Uterus (tissue), 2 donors: ENCODE measurements around the gene NECTIN2.

Source experiments
- POLR2A ChIP-seq, 2 donors: fragments of 450-650 bp; IDR thresholded peaks; one replicate each; pipeline ENCODE4 v1.6.1; 2016; ENCODE audit warnings: antibody characterized with exemption in 2 of 2, mild to moderate bottlenecking in 1 of 2, moderate library complexity in 1 of 2
- TF ChIP-seq, protein P1 (sequence below), 4 experiments: fragments of 200-600 bp in 2 of 4; fragments of 450-650 bp in 2 of 4; sonication (generic) in 2 of 4; IDR thresholded peaks; one replicate each; pipeline ENCODE4 v1.5.1; 2016 to 2019; ENCODE audit warnings: antibody characterized with exemption in 4 of 4, mild to moderate bottlenecking in 2 of 4, moderate library complexity in 1 of 4

DNA sequence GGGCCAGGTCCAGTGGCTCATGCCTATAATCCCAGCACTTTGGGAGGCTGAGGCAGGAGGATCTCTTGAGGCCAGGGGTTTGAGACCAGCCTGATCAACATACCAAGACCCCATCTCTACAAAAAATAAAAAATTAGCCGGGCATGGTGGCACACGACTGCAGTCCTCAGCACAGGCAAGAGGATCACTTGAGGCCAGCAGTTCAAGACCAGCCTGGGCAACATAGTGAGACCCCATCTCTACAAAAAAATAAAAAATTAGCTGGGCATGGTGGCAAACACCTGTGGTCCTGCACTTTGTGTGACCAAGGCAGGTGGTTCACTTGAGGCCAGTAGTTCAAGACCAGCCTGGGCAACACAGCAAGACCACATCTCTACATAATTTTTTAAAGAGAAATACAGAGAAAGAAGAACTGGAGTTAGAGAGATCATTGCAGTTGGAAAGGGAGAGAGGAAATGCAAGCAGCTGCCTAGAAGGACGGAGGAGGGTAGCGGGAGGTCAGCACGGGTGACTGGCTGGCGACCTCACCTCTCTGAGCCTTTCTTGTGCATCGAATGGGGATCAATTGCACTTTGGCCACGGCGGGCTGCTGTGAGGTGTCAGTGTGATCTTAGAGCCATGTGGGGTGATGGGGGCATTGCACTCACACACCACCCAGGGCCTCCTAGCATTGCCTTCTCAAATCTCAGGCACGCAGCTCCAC lies 23.3 kb upstream of the NECTIN2 start:
- TF ChIP-seq POLR2A (IDR thresholded peaks at IDR 0.05): no peak
- TF ChIP-seq, protein P1, sequence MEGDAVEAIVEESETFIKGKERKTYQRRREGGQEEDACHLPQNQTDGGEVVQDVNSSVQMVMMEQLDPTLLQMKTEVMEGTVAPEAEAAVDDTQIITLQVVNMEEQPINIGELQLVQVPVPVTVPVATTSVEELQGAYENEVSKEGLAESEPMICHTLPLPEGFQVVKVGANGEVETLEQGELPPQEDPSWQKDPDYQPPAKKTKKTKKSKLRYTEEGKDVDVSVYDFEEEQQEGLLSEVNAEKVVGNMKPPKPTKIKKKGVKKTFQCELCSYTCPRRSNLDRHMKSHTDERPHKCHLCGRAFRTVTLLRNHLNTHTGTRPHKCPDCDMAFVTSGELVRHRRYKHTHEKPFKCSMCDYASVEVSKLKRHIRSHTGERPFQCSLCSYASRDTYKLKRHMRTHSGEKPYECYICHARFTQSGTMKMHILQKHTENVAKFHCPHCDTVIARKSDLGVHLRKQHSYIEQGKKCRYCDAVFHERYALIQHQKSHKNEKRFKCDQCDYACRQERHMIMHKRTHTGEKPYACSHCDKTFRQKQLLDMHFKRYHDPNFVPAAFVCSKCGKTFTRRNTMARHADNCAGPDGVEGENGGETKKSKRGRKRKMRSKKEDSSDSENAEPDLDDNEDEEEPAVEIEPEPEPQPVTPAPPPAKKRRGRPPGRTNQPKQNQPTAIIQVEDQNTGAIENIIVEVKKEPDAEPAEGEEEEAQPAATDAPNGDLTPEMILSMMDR (IDR thresholded peaks at IDR 0.05): no peak
